HepG2 (cell line): ENCODE measurements around the gene LYST. TPM values are rescaled to one million over a fixed set of nuclear protein-coding genes. Genes with fewer than 3 reads are reported as not detected.

ENCODE experiments used
- ATAC-seq: fragments of 200-7000 bp; cut with Tn5 transposase; 3 replicates; pipeline ENCODE4 v1.9.1; 2020; ENCODE audit warnings: mild to moderate bottlenecking, moderate library complexity
- BruUV-seq: library from RNA; stranded (reverse); fragments of 400-500 nt; replicated peaks from 2 replicates; lab custom pipeline; 2021; lab: Mats Ljungman, UMichigan
- CTCF ChIA-PET: fragments of 300-600 bp; formaldehyde crosslinking; extraction: SDS; loops from one replicate; lab custom pipeline; 2021; ENCODE audit warnings: low total read pairs, inconsistent platforms, low intra/inter-chr PET ratio; lab: Yijun Ruan, JAX
- POLR2A ChIA-PET: fragments of 350-600 bp; sonication (Branson Sonifier 250); formaldehyde crosslinking; loops from one replicate; lab custom pipeline; 2020; ENCODE audit warnings: antibody characterized with exemption, inconsistent platforms; lab: Yijun Ruan, JAX
- DNase-seq: peaks from one replicate; pipeline ENCODE4 v3.0.0-alpha.2; 2015; ENCODE audit warnings: low spot score
- FAIRE-seq: peaks from 3 replicates; lab custom pipeline; 2011; peaks lifted over from hg19 to GRCh38; lab: Jason Lieb, UNC
- H2AFZ ChIP-seq: one replicate; pipeline ENCODE4 v1.6.1; 2011; ENCODE audit warnings: low read length, inconsistent platforms
- H3K27ac ChIP-seq: fragments of 300-600 bp; 3 replicates; pipeline ENCODE4 v1.8.0; 2011; ENCODE audit warnings: mixed run types, mild to moderate bottlenecking, mixed read lengths, low read length, inconsistent platforms; ENCODE audit not compliant: insufficient read depth; ENCODE audit errors: extremely low read length
- H3K27me3 ChIP-seq, 2 experiments: fragments of 200-600 bp in 1 of 2; 2 replicates in 1 of 2; 3 replicates in 1 of 2; pipeline versions ENCODE4 v1.6.0 to v1.8.0; 2011; ENCODE audit warnings: low read length in 2 of 2, mild to moderate bottlenecking in 2 of 2, moderate library complexity in 2 of 2, inconsistent platforms in 1 of 2; ENCODE audit not compliant: insufficient read depth in 2 of 2, control insufficient read depth in 1 of 2
- H3K36me3 ChIP-seq, 2 experiments: fragments of 200-600 bp in 1 of 2; replicated peaks in 1 of 2; 2 replicates in 1 of 2; 3 replicates in 1 of 2; pipeline versions ENCODE4 v1.5.1 to v1.8.0; 2011; ENCODE audit warnings: low read length in 2 of 2, inconsistent platforms in 1 of 2; ENCODE audit not compliant: insufficient read depth in 2 of 2, control insufficient read depth in 1 of 2
- H3K4me1 ChIP-seq: 2 replicates; pipeline ENCODE4 v1.5.1; 2012; ENCODE audit warnings: low read length, inconsistent platforms; ENCODE audit not compliant: insufficient read depth
- H3K4me2 ChIP-seq: 2 replicates; pipeline ENCODE4 v1.6.0; 2011; ENCODE audit warnings: low read depth, low read length, inconsistent platforms
- H3K4me3 ChIP-seq, 3 experiments: fragments of 200-600 bp in 1 of 3; sonication (generic), shearing (Covaris generic) in 1 of 3; replicated peaks in 1 of 3; 2 replicates each; pipeline ENCODE4 v1.5.1; 2011 to 2016; ENCODE audit warnings: low read length in 3 of 3, inconsistent platforms in 2 of 3, low read depth in 2 of 3, mild to moderate bottlenecking in 2 of 3, control low read depth in 1 of 3, mixed read lengths in 1 of 3; ENCODE audit not compliant: insufficient read depth in 1 of 3
- H3K79me2 ChIP-seq: one replicate; pipeline ENCODE4 v1.6.1; 2011; ENCODE audit warnings: low read length, inconsistent platforms; ENCODE audit not compliant: insufficient read depth
- H3K9ac ChIP-seq: 2 replicates; pipeline ENCODE4 v1.6.0; 2011; ENCODE audit warnings: mild to moderate bottlenecking, low read depth, low read length, inconsistent platforms; ENCODE audit not compliant: insufficient read depth
- H3K9me3 ChIP-seq: 2 replicates; pipeline ENCODE4 v1.5.1; 2012; ENCODE audit warnings: mild to moderate bottlenecking, low read length
- H4K20me1 ChIP-seq: 2 replicates; pipeline ENCODE4 v1.6.0; 2011; ENCODE audit warnings: inconsistent platforms, mild to moderate bottlenecking, low read length, moderate library complexity; ENCODE audit not compliant: insufficient read depth
- DMAP1 ChIP-seq: IDR thresholded peaks from 2 replicates; pipeline ENCODE4 v1.6.1; 2016
- ELK4 ChIP-seq: sonication (generic); formaldehyde crosslinking; IDR thresholded peaks from 2 replicates; pipeline ENCODE4 v1.9.0; 2021; ENCODE audit warnings: missing genetic modification reagents, borderline replicate concordance
- HNF1B ChIP-seq: sonication (generic); formaldehyde crosslinking; IDR thresholded peaks from 2 replicates; pipeline ENCODE4 v1.5.1; 2020; ENCODE audit warnings: mild to moderate bottlenecking, moderate library complexity, missing genetic modification reagents
- MEIS2 ChIP-seq: sonication (generic); formaldehyde crosslinking; IDR thresholded peaks from 2 replicates; pipeline ENCODE4 v1.9.0; 2021; ENCODE audit warnings: mild to moderate bottlenecking, missing genetic modification reagents
- SMAD3 ChIP-seq: sonication (generic); formaldehyde crosslinking; IDR thresholded peaks from 2 replicates; pipeline ENCODE4 v1.4.0; 2020; ENCODE audit warnings: missing genetic modification reagents
- ZFYVE20 ChIP-seq: sonication (generic); formaldehyde crosslinking; IDR thresholded peaks from 2 replicates; pipeline ENCODE4 v1.8.0; 2023; ENCODE audit warnings: low read depth, mild to moderate bottlenecking, moderate library complexity, missing genetic modification reagents, borderline replicate concordance
- ZNF101 ChIP-seq: sonication (generic); formaldehyde crosslinking; IDR thresholded peaks from 2 replicates; pipeline ENCODE4 v1.4.0; 2020; ENCODE audit warnings: mild to moderate bottlenecking, low read depth, missing genetic modification reagents, borderline replicate concordance
- ZNF431 ChIP-seq: sonication (generic); formaldehyde crosslinking; IDR thresholded peaks from 2 replicates; pipeline ENCODE4 v1.9.0; 2022; ENCODE audit warnings: missing genetic modification reagents, low read depth, mild to moderate bottlenecking, borderline replicate concordance
- ZNF687 ChIP-seq: sonication (generic); formaldehyde crosslinking; IDR thresholded peaks from 2 replicates; pipeline ENCODE4 v1.5.1; 2020; ENCODE audit warnings: mild to moderate bottlenecking, missing genetic modification reagents, moderate library complexity
- ZNF784 ChIP-seq: sonication (generic); formaldehyde crosslinking; IDR thresholded peaks from 2 replicates; pipeline ENCODE4 v1.5.1; 2020; ENCODE audit warnings: missing genetic modification reagents, mild to moderate bottlenecking, borderline replicate concordance
- WGBS: methylation state at CpG from one replicate; pipeline ENCODE4 v1.1.6; 2017; ENCODE audit warnings: low lambda C conversion rate; 5-methylcytosine and 5-hydroxymethylcytosine counted together
- in situ Hi-C: cut with HindIII; loops from 2 replicates; pipeline ENCODE4 v1.10.0; 2017; ENCODE audit warnings: low pct_unique_long_range_greater_than_20kb; ENCODE audit not compliant: extremely low pct_ligation_motif_present
- intact Hi-C: fragments of 100-400 bp; cut with micrococcal nuclease; formaldehyde crosslinking; loops from one replicate; pipeline ENCODE4 v1.10.0; 2022; ENCODE audit not compliant: unreplicated experiment
- polyA plus RNA-seq, 8 experiments: library from polyadenylated mRNA; depleted of rRNA in 3 of 8; stranded (reverse) in 7 of 8; unstranded in 1 of 8; fragments of >200 nt; fragmentation: Illumina TruSeq in 4 of 8; extraction: Trizol in 4 of 8; gene quantifications; 2 replicates each; pipeline versions ENCODE4 v1.2.1 to v1.2.3, GENCODE V29; 2011 to 2016; ENCODE audit warnings: low read depth in 4 of 8, missing spikeins in 1 of 8, mixed read lengths in 1 of 8; ENCODE audit not compliant: insufficient read depth in 1 of 8
- total RNA-seq, 5 experiments: library from RNA; depleted of rRNA; stranded (reverse); fragments of >200 nt; fragmentation: Illumina TruSeq; extraction: Trizol; gene quantifications; 2 replicates each; pipeline ENCODE4 v1.2.3, GENCODE V29; 2016; ENCODE audit warnings: low read depth in 1 of 5

LYST gene
- total and polyA plus RNA-seq, 2 of the 13 experiments (the other 11 are each of a cell fraction or from before 2014, with no cell fraction given), result 0.91 to 2.5 TPM

- in situ Hi-C loops (loop anchor here (10.0 kb wide), 1 partner anchor 268 kb away; no protein-coding TSS in a partner anchor), intact Hi-C loops (loop anchor here (10.0 kb wide), 1 partner anchor 688 kb away; no protein-coding TSS in a partner anchor)
- no peak overlapping the region for H3K9ac ChIP-seq
- no peak for ATAC-seq
- H3K4me3 ChIP-seq, result no peak overlapping the region
- no peaks in the 10 kb centered on the region for H4K20me1 ChIP-seq
- BruUV-seq, result no TSS peak
- FAIRE-seq, result no peak
- ChIA-PET POLR2A (no interaction called here), CTCF (interaction anchor here (1.6 kb wide), 1 partner anchor 269 kb away, joined by 12 read pairs; no protein-coding TSS in a partner anchor)
- TF ChIP-seq ZNF784 (no peak), HNF1B (CRISPR knock-in tag) (no peak), DMAP1 (CRISPR knock-in tag) (no peak), ELK4 (no peak), ZNF431 (CRISPR knock-in tag) (no peak), SMAD3 (CRISPR knock-in tag) (no peak), ZNF101 (CRISPR knock-in tag) (no peak), ZFYVE20 (CRISPR knock-in tag) (no peak), MEIS2 (CRISPR knock-in tag) (no peak), ZNF687 (CRISPR knock-in tag) (no peak)
- H3K4me2 ChIP-seq, result no peak overlapping the region
- no peaks in the 10 kb centered on the region for H3K27me3 ChIP-seq
- H3K79me2 ChIP-seq, result no peaks in the 10 kb centered on the region
- WGBS, result 97% methylated on average over 1 of the region's 2 CpGs
- no peaks in the 10 kb centered on the region for H3K9me3 ChIP-seq
- no peak for DNase-seq
- H3K4me1 ChIP-seq, result no peaks in the 10 kb centered on the region
- no peak overlapping the region for H2AFZ ChIP-seq
- no peaks in the 10 kb centered on the region for H3K36me3 ChIP-seq
- H3K27ac ChIP-seq, result no peak overlapping the region
Observed at GRCh38 chr1:235782601-235783000, 84.1 kb downstream of the LYST start.
